ENCODE measurements around the gene SEC16A.

DNA sequence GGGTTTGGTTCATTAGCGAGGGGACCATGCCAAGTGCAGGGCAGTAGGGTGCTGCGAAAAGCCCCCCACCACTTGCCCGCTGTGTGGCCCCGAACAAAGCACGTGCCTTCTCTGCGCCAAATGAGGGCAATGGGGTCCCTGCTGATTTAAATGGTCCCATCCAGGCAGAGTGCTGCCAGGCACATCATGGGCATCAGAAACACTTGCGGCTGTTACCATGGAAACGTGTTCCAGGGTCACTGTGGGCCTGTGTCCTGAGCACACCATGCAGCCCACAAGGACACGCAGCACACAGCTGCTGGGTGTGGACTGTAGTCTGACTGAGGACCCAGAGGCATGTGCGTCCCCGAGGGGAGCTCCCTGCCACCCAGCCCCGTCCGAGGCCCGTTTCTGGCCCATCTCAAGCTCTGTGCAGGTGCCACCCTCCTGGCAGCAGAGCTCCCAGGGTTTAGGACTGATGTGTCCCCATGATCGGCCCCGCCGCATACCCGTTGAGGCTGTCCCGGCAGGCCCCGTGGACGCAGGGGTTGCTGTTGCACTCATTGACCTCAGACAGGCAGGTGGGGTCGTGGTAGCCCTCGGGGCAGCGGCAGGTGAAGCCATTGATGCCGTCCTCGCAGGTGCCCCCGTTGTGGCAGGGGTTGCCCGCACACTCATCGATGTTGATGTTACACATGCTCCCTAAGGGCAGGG is 31.3 kb upstream of the SEC16A start:
- TF ChIP-seq, protein P1, sequence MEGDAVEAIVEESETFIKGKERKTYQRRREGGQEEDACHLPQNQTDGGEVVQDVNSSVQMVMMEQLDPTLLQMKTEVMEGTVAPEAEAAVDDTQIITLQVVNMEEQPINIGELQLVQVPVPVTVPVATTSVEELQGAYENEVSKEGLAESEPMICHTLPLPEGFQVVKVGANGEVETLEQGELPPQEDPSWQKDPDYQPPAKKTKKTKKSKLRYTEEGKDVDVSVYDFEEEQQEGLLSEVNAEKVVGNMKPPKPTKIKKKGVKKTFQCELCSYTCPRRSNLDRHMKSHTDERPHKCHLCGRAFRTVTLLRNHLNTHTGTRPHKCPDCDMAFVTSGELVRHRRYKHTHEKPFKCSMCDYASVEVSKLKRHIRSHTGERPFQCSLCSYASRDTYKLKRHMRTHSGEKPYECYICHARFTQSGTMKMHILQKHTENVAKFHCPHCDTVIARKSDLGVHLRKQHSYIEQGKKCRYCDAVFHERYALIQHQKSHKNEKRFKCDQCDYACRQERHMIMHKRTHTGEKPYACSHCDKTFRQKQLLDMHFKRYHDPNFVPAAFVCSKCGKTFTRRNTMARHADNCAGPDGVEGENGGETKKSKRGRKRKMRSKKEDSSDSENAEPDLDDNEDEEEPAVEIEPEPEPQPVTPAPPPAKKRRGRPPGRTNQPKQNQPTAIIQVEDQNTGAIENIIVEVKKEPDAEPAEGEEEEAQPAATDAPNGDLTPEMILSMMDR (IDR thresholded peaks at IDR 0.05), result no peak
- no peak for TF ChIP-seq POLR2A (IDR thresholded peaks at IDR 0.05)
